Common myeloid progenitor, CD34-positive (primary cell): Measurements from ENCODE around the gene VAV3.

ENCODE experiments used
- CTCF ChIA-PET: fragments of 350-600 bp; sonication (Branson Sonifier 250); formaldehyde crosslinking; loops from one replicate; lab custom pipeline; 2021; ENCODE audit warnings: antibody characterized with exemption; lab: Charles Lee
- POLR2A ChIA-PET: fragments of 350-600 bp; sonication (Branson Sonifier 250); formaldehyde crosslinking; loops from one replicate; lab custom pipeline; 2021; ENCODE audit warnings: antibody characterized with exemption; lab: Charles Lee
- DNase-seq, 3 donors: peaks; one replicate each; pipeline versions ENCODE4 v3.0.0 to v3.0.0-alpha.2; 2013
- H3K27ac ChIP-seq, 2 experiments: 1 replicate in 1 of 2; 2 replicates in 1 of 2; pipeline ENCODE4 v1.7.0; 2013; ENCODE audit warnings: inconsistent platforms in 2 of 2, low read length in 2 of 2, mild to moderate bottlenecking in 2 of 2, low read depth in 1 of 2, moderate library complexity in 1 of 2; ENCODE audit not compliant: severe bottlenecking in 2 of 2, insufficient read depth in 1 of 2, poor library complexity in 1 of 2
- H3K27me3 ChIP-seq, 5 experiments: replicated peaks in 2 of 5; 1 replicate in 3 of 5; 2 replicates in 2 of 5; pipeline versions ENCODE4 v1.6.1 to v1.7.0; 2013; ENCODE audit warnings: low read length in 4 of 5, mild to moderate bottlenecking in 2 of 5, moderate library complexity in 2 of 5, inconsistent platforms in 1 of 5; ENCODE audit not compliant: insufficient read depth in 5 of 5, control insufficient read depth in 4 of 5
- H3K36me3 ChIP-seq, 4 experiments: 1 replicate in 2 of 4; 2 replicates in 2 of 4; pipeline versions ENCODE4 v1.6.1 to v1.7.0; 2013; ENCODE audit warnings: low read length in 3 of 4, control low read depth in 1 of 4, mild to moderate bottlenecking in 1 of 4; ENCODE audit not compliant: control insufficient read depth in 4 of 4, insufficient read depth in 4 of 4
- H3K4me1 ChIP-seq, 4 experiments: 1 replicate in 3 of 4; 2 replicates in 1 of 4; pipeline versions ENCODE4 v1.6.1 to v1.7.1; 2013; ENCODE audit warnings: low read length in 3 of 4, mild to moderate bottlenecking in 3 of 4, control low read depth in 1 of 4, inconsistent platforms in 1 of 4, moderate library complexity in 1 of 4; ENCODE audit not compliant: control insufficient read depth in 4 of 4, insufficient read depth in 4 of 4; ENCODE audit errors: control extremely low read depth in 1 of 4
- H3K4me3 ChIP-seq, 7 experiments: 1 replicate in 4 of 7; 2 replicates in 3 of 7; pipeline versions ENCODE4 v1.5.1 to v1.7.0; 2013; ENCODE audit warnings: mild to moderate bottlenecking in 7 of 7, low read length in 6 of 7, moderate library complexity in 6 of 7, inconsistent platforms in 2 of 7, low read depth in 2 of 7, control low read depth in 1 of 7; ENCODE audit not compliant: insufficient read depth in 4 of 7, control insufficient read depth in 1 of 7; ENCODE audit errors: extremely low read depth in 1 of 7
- H3K9me3 ChIP-seq, 5 experiments: 1 replicate in 4 of 5; 2 replicates in 1 of 5; pipeline versions ENCODE4 v1.6.1 to v1.7.1; 2013; ENCODE audit warnings: low read length in 4 of 5, mild to moderate bottlenecking in 2 of 5, inconsistent platforms in 1 of 5, low read depth in 1 of 5, moderate library complexity in 1 of 5; ENCODE audit not compliant: control insufficient read depth in 4 of 5, insufficient read depth in 2 of 5; ENCODE audit errors: control extremely low read depth in 1 of 5
- WGBS: methylation state at CpG from one replicate; pipeline ENCODE4 v1.1.5; 2013; ENCODE audit not compliant: insufficient coverage; 5-methylcytosine and 5-hydroxymethylcytosine counted together

Gene VAV3

DNA sequence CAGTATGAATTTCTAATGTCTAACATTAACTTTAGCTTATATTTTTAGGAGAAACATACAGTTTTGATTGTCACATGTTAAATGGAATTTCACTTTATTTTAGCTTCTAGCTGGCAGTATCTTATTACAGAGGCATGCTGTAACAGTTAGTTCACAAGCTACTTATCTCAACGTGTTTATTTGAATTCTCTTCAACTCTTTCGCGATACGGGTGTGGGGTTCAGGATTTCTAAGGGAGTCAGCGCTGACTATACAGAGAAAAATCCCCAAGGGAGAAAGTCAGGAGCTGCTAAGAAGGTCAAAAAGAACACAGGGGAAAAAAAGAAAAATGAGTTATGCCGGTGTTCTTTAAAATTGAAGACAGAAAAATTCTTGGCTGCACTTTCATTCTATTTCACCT is 296.2 kb downstream of the VAV3 start:
- no peak for DNase-seq
- POLR2A ChIA-PET: no interaction called here
- Histone ChIP-seq H3K4me1 (peaks cover 3 to 9% (median 5%) of the 10 kb centered on the region in 4 experiments), H3K4me3 (no peak overlapping the region), H3K27ac (no peak overlapping the region), H3K9me3 (no peaks in the 10 kb centered on the region), H3K36me3 (peaks cover 15 to 23% (median 17%) of the 10 kb centered on the region in 4 experiments), H3K27me3 (no peaks in the 10 kb centered on the region)
- CTCF ChIA-PET: no interaction called here
- 100% methylated on average over 2 of the region's 6 CpGs for WGBS

GRCh38 chr1:107666493-107666892 is 298.5 kb downstream of the VAV3 start:
- Histone ChIP-seq H3K4me1 (no peaks in the 10 kb centered on the region), H3K4me3 (no peak overlapping the region), H3K36me3 (peaks cover 12 to 29% (median 17%) of the 10 kb centered on the region in 4 experiments), H3K27ac (no peak overlapping the region), H3K9me3 (no peaks in the 10 kb centered on the region), H3K27me3 (no peaks in the 10 kb centered on the region)
- WGBS: 100% methylated on average over 1 of the region's 5 CpGs
- ChIA-PET CTCF (interaction anchor here (1.0 to 1.4 kb wide), 2 partner anchors 9 to 12 kb away, joined by 3 read pairs; no protein-coding TSS in a partner anchor), POLR2A (no interaction called here)
- no peak for DNase-seq

- no peak overlapping the region for H3K4me3 ChIP-seq
- no peak overlapping the region for H3K27ac ChIP-seq
- no peak for DNase-seq
- ChIA-PET POLR2A (no interaction called here), CTCF (interaction anchor here (0.7 to 1.0 kb wide), 2 partner anchors 9 to 11 kb away, joined by 3 read pairs; no protein-coding TSS in a partner anchor)
- H3K4me1 ChIP-seq: no peaks in the 10 kb centered on the region
- H3K36me3 ChIP-seq: peaks cover 12 to 35% (median 21%) of the 10 kb centered on the region in 4 experiments
- H3K27me3 ChIP-seq: no peaks in the 10 kb centered on the region
- 100% methylated on average over 2 of the region's 5 CpGs for WGBS
- peaks cover 0 to under 1% (median 0%) of the 10 kb centered on the region in 5 experiments for H3K9me3 ChIP-seq
Measured at GRCh38 chr1:107664982-107665925, 299.7 kb downstream of the VAV3 start.

DNA sequence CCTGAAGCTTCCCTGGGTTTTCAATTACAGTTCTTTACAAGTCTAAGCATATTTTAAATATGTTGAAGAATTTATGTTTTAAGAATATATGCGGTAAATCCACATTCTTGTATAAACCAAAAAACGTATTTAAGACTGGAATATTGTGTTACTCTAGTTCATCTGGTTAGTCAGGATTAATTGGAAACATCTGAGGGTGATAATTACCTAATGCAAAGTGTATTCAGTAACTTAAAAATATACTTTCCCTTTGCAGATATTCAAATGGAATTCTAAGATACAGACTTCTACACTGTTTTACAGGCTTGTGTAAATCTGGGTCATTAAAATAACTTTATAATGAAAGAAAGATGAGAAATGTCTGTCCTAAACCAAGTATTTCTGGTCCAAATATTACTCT is 302.0 kb downstream of the VAV3 start:
- Histone ChIP-seq H3K9me3 (peaks cover 0 to 3% (median 0%) of the 10 kb centered on the region in 5 experiments), H3K27me3 (no peaks in the 10 kb centered on the region), H3K4me1 (no peaks in the 10 kb centered on the region), H3K27ac (no peak overlapping the region), H3K36me3 (peaks cover 12 to 42% (median 22%) of the 10 kb centered on the region in 4 experiments), H3K4me3 (no peak overlapping the region)
- WGBS: no CpG with 5 or more reads among the region's 2 CpGs
- ChIA-PET CTCF (no interaction called here), POLR2A (no interaction called here)
- DNase-seq: no peak

DNA sequence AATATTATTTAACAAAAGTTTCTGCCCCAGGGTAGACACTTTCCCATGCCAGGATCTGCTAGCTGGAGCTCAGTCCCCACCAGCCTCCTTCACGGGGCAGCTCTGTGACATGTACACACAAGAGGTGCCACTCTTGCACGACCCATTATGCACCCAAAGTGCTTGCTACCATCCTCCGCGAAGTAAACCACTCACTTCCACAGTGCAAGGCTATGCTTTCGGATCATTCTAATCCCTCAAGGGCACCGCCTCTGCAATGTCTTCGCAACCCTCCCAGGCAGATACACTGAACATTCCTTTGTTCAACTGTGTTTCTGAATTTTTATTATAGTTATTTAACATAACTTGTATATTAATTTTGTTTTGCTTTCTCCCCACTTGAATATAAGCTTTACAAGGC is 303.8 kb downstream of the VAV3 start:
- no peak overlapping the region for H3K4me3 ChIP-seq
- WGBS: 94% methylated on average over 5 of the region's 7 CpGs
- H3K4me1 ChIP-seq: no peaks in the 10 kb centered on the region
- H3K9me3 ChIP-seq: peaks cover 0 to 3% (median 0%) of the 10 kb centered on the region in 5 experiments
- ChIA-PET CTCF (no interaction called here), POLR2A (no interaction called here)
- no peak overlapping the region for H3K27ac ChIP-seq
- no peak for DNase-seq
- H3K27me3 ChIP-seq: no peaks in the 10 kb centered on the region
- H3K36me3 ChIP-seq: peaks cover 6 to 34% (median 22%) of the 10 kb centered on the region in 4 experiments

GRCh38 chr1:107659961-107660360 is 305.0 kb downstream of the VAV3 start:
- CTCF ChIA-PET: no interaction called here
- Histone ChIP-seq H3K9me3 (peaks cover 0 to 3% (median 0%) of the 10 kb centered on the region in 5 experiments), H3K36me3 (peaks cover 5 to 24% (median 14%) of the 10 kb centered on the region in 4 experiments), H3K4me1 (no peaks in the 10 kb centered on the region), H3K4me3 (no peak overlapping the region), H3K27ac (no peak overlapping the region), H3K27me3 (no peaks in the 10 kb centered on the region)
- 90% methylated on average over 2 of the region's 2 CpGs for WGBS
- POLR2A ChIA-PET: no interaction called here
- no peak for DNase-seq

DNA sequence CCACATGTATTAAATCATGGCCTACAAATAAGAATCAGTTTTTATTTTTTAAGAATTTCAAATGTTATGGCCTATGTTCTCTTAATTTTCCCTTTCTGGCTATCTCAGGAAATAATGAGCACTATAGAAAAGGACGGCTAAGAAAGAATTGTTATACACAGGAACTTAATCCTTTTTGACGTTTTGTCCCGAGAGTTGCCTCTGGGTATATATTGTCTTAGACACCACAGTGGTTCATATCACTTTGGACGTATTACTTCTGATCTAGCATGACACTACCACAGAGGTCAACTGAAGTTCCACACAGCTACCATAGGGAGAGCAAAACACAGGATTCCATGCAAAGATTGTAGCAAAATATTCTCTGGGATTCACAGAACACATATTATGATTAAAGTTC is 307.6 kb downstream of the VAV3 start:
- WGBS: 97% methylated on average over 3 of the region's 4 CpGs

More for the DNA sequence above, 307.6 kb downstream of the VAV3 start:
- H3K36me3 ChIP-seq: peaks cover 0 to 17% (median 14%) of the 10 kb centered on the region in 4 experiments
- H3K27ac ChIP-seq: no peak overlapping the region
- no peak for DNase-seq
- ChIA-PET CTCF (interaction anchor here (0.7 to 1.1 kb wide), 2 partner anchors 9 to 10 kb away, joined by 3 to 4 read pairs; no protein-coding TSS in a partner anchor), POLR2A (interaction anchor here (0.7 kb wide), 1 partner anchor 96 kb away, joined by 5 read pairs; no protein-coding TSS in a partner anchor)
- no peaks in the 10 kb centered on the region for H3K4me1 ChIP-seq
- H3K27me3 ChIP-seq: no peaks in the 10 kb centered on the region
- peaks cover 0 to 3% (median 0%) of the 10 kb centered on the region in 5 experiments for H3K9me3 ChIP-seq
- H3K4me3 ChIP-seq: no peak overlapping the region
